Heart left ventricle (tissue), 13 donors: ENCODE results near the gene CABP4.

ENCODE experiments used
- CTCF ChIP-seq, 12 donors: fragments of 200-600 bp; sonication (generic) in 4 of 12; IDR thresholded peaks; one replicate each; pipeline versions ENCODE4 v1.5.0 to v1.8.0; 2018 to 2022; ENCODE audit warnings: antibody characterized with exemption in 12 of 12, mild to moderate bottlenecking in 5 of 12
- POLR2A ChIP-seq, 2 donors: fragments of 450-650 bp; IDR thresholded peaks; one replicate each; pipeline ENCODE4 v1.6.1; 2017; ENCODE audit warnings: antibody characterized with exemption in 2 of 2, mild to moderate bottlenecking in 2 of 2, moderate library complexity in 2 of 2
- donor health status: ischemic (EF 13 %, LVEDD 7.1; RV severe dilation, severe dysfunction).
- donor health status: DM: no; HTN: yes; CAD: no.
- donor health status: DM: no; HTN: no; CAD: no.
- donor health status: ischemic (EF 25% LVEDD 6.9; RV normal size, moderate dysfunction).
- donor health status: ischemic (EF 25% LVEDD 5.7; RV mildly dilated, moderate dysfunction).
- donor health status: ischemic (EF 35%, LVEDD 5.7; RV mildly dilated, moderate dysfunction).
- donor health status: nonischemic (EF 11% LVEDD 7.7; RV severe dilation, severe dysfunction).
- donor health status: DM: yes; HTN: yes; CAD: no.
- donor health status: PGD.
- donor health status: ischemic (EF 29% LVEDD 5.4; RV normal size, mild dysfunction).
- donor health status: nonischemic (EF 23%, LVEDD 6.1; RV moderate dilation, normal function).

DNA sequence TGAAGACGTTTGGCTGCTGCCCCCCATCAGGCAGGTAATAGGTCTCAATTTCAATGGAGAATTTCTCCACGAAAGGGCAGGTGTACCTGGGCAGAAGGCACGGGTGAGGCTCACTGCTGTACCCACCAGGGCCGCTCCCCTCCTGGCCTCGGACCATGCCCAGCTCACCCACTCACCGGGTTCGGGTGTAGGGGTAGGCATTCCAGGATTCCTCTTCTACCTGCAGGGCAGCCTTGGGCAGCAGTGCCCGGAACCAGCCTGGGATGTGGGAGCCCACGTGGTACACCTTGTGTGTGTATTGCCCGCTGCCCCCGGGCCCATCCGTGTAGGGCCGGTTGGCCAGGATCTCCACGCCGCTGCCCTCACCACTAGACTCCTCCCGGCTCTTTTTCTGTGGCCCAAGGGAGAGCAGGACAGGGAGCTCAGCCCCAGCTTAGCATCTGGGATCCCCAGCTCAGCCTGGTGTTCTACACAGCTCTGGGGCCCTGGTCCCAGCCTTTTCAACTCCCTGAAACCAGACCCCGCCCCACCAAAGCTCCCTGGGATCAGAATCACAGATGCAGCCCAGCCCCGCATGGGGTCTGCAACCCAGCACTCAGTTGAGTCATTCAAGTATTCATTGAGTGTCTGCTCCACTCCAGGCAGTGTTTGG, 47.3 kb downstream of the CABP4 start:
- TF ChIP-seq CTCF (IDR thresholded peaks at IDR 0.05) = no peak
- no peak for TF ChIP-seq POLR2A (IDR thresholded peaks at IDR 0.05)
